ENCODE measurements around the gene NCAN. TPM values are rescaled to one million over a fixed set of nuclear protein-coding genes. Genes with fewer than 3 reads are reported as not detected.

Gene NCAN
- polyA plus RNA-seq, 1 donor (not counting 4 experiments of a cell fraction or from before 2014, with no cell fraction given) = not detected

GRCh38 chr19:19230999-19231398 lies 19.2 kb downstream of the NCAN start:
- Histone ChIP-seq H2AFZ (ENCODE audit: control insufficient read depth, low read length) (no peak overlapping the region), H4K20me1 (ENCODE audit: control insufficient read depth, extremely low read depth, insufficient read depth, low read length) (no peaks in the 10 kb centered on the region), H3K4me2 (ENCODE audit: control insufficient read depth, extremely low read depth, insufficient read depth, low read depth, low read length) (no peak overlapping the region), H3K9me1 (ENCODE audit: control insufficient read depth, extremely low read depth, insufficient read depth, low read length) (no peaks in the 10 kb centered on the region), H3K4me1 (ENCODE audit: control insufficient read depth, extremely low read depth, insufficient read depth, low read length) (no peaks in the 10 kb centered on the region), H3K9ac (ENCODE audit: control insufficient read depth, extremely low read depth, insufficient read depth, low read length) (no peak overlapping the region), H3K4me3 (ENCODE audit: control insufficient read depth in 2 of 3, extremely low read depth in 1 of 3, insufficient read depth in 2 of 3, low read depth in 1 of 3, low read length in 3 of 3) (no peak overlapping the region), H3K36me3 (ENCODE audit: control insufficient read depth in 2 of 2, extremely low read depth in 1 of 2, insufficient read depth in 2 of 2, low read length in 2 of 2) (no peaks in the 10 kb centered on the region), H3K79me2 (ENCODE audit: control insufficient read depth, insufficient read depth, low read length) (no peaks in the 10 kb centered on the region), H3K27me3 (ENCODE audit: control insufficient read depth, extremely low read depth, insufficient read depth, low read length) (no peaks in the 10 kb centered on the region), H3K27ac (ENCODE audit: control insufficient read depth, insufficient read depth, low read length) (no peak overlapping the region), H3K9me3 (ENCODE audit: control insufficient read depth, low read depth, low read length) (peaks cover 12% of the 10 kb centered on the region)
- FAIRE-seq (no peak), DNase-seq (ENCODE audit: low read depth, low spot score) (no peak)
- dilution Hi-C loops (cut with MboI; ENCODE audit: extremely low pct_ligation_motif_present, low sequenced_read_pairs) = no loop called here
- TF ChIP-seq EZH2 (IDR thresholded peaks at IDR 0.05; ENCODE audit: low read length) = no peak
- TF ChIP-seq, protein P1, sequence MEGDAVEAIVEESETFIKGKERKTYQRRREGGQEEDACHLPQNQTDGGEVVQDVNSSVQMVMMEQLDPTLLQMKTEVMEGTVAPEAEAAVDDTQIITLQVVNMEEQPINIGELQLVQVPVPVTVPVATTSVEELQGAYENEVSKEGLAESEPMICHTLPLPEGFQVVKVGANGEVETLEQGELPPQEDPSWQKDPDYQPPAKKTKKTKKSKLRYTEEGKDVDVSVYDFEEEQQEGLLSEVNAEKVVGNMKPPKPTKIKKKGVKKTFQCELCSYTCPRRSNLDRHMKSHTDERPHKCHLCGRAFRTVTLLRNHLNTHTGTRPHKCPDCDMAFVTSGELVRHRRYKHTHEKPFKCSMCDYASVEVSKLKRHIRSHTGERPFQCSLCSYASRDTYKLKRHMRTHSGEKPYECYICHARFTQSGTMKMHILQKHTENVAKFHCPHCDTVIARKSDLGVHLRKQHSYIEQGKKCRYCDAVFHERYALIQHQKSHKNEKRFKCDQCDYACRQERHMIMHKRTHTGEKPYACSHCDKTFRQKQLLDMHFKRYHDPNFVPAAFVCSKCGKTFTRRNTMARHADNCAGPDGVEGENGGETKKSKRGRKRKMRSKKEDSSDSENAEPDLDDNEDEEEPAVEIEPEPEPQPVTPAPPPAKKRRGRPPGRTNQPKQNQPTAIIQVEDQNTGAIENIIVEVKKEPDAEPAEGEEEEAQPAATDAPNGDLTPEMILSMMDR (optimal IDR thresholded peaks at IDR 0.05 in 1 of 3, IDR thresholded peaks at IDR 0.05 in 1 of 3, conservative IDR thresholded peaks at IDR 0.05 in 1 of 3; ENCODE audit: extremely low read depth in 1 of 3, insufficient read depth in 2 of 3, low read length in 3 of 3) = no peak

DNA sequence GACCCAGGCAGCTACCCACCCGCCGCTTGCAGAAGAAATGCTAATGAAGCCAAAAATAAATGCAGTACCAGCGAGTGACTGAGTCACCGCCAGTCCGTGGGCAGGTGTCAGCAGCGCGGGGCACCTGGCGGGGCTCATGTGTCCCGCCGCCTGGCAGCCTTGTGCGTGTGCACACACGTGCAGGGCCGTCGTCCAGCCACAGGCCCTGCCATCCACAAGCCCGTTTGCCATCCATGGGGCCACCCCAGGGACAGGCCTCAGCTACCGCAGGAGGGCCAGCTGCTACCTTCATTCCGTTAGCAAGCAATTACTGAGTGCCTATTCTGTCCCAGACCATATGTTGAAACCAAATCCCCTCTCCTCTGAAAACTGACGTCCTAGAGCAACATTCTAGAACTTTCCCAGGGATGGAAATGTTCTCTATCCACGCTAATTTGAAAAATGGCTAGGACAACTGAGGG lies 20.5 kb downstream of the NCAN start:
- Histone ChIP-seq H3K4me3 (ENCODE audit: control insufficient read depth in 2 of 3, extremely low read depth in 1 of 3, insufficient read depth in 2 of 3, low read depth in 1 of 3, low read length in 3 of 3) (no peak overlapping the region), H3K4me2 (ENCODE audit: control insufficient read depth, extremely low read depth, insufficient read depth, low read depth, low read length) (no peak overlapping the region), H3K27ac (ENCODE audit: control insufficient read depth, insufficient read depth, low read length) (no peak overlapping the region), H3K9me1 (ENCODE audit: control insufficient read depth, extremely low read depth, insufficient read depth, low read length) (no peaks in the 10 kb centered on the region), H3K79me2 (ENCODE audit: control insufficient read depth, insufficient read depth, low read length) (no peaks in the 10 kb centered on the region), H2AFZ (ENCODE audit: control insufficient read depth, low read length) (no peak overlapping the region), H3K36me3 (ENCODE audit: control insufficient read depth in 2 of 2, extremely low read depth in 1 of 2, insufficient read depth in 2 of 2, low read length in 2 of 2) (no peaks in the 10 kb centered on the region), H3K9ac (ENCODE audit: control insufficient read depth, extremely low read depth, insufficient read depth, low read length) (no peak overlapping the region), H3K27me3 (ENCODE audit: control insufficient read depth, extremely low read depth, insufficient read depth, low read length) (no peaks in the 10 kb centered on the region), H3K9me3 (ENCODE audit: control insufficient read depth, low read depth, low read length) (peaks cover 12% of the 10 kb centered on the region), H3K4me1 (ENCODE audit: control insufficient read depth, extremely low read depth, insufficient read depth, low read length) (no peaks in the 10 kb centered on the region), H4K20me1 (ENCODE audit: control insufficient read depth, extremely low read depth, insufficient read depth, low read length) (no peaks in the 10 kb centered on the region)
- FAIRE-seq = no peak
- no peak for DNase-seq (ENCODE audit: low read depth, low spot score)
- no peak for TF ChIP-seq EZH2 (IDR thresholded peaks at IDR 0.05; ENCODE audit: low read length)
- TF ChIP-seq, protein P1 (optimal IDR thresholded peaks at IDR 0.05 in 1 of 3, IDR thresholded peaks at IDR 0.05 in 1 of 3, conservative IDR thresholded peaks at IDR 0.05 in 1 of 3; ENCODE audit: extremely low read depth in 1 of 3, insufficient read depth in 2 of 3, low read length in 3 of 3) = no peak
- dilution Hi-C loops (cut with MboI; ENCODE audit: extremely low pct_ligation_motif_present, low sequenced_read_pairs) = no loop called here

All from keratinocyte (primary cell).